Endometrial microvascular endothelial cells (primary cell): ENCODE data around the gene SF3B6. TPM values are rescaled to one million over a fixed set of nuclear protein-coding genes. Genes with fewer than 3 reads are reported as not detected.
"Not testable (repeated sequence)": the region's sequence is repeated elsewhere in the genome, so short reads cannot be mapped to it uniquely, and the experiment has no call there.

Experiments
- in situ Hi-C: cut with HindIII; loops from 2 replicates; pipeline ENCODE4 v1.10.0; 2017; ENCODE audit warnings: low sequenced_read_pairs, low pct_unique_long_range_greater_than_20kb; ENCODE audit errors: inconsistent ontology term
- total RNA-seq: library from RNA; depleted of rRNA; stranded (reverse); fragments of >200 nt; gene quantifications from one replicate; pipeline ENCODE4 v1.2.3, GENCODE V29; 2015; ENCODE audit errors: inconsistent ontology term

Gene SF3B6
- total RNA-seq, 1 donor from 2014 or later = 145 TPM

DNA sequence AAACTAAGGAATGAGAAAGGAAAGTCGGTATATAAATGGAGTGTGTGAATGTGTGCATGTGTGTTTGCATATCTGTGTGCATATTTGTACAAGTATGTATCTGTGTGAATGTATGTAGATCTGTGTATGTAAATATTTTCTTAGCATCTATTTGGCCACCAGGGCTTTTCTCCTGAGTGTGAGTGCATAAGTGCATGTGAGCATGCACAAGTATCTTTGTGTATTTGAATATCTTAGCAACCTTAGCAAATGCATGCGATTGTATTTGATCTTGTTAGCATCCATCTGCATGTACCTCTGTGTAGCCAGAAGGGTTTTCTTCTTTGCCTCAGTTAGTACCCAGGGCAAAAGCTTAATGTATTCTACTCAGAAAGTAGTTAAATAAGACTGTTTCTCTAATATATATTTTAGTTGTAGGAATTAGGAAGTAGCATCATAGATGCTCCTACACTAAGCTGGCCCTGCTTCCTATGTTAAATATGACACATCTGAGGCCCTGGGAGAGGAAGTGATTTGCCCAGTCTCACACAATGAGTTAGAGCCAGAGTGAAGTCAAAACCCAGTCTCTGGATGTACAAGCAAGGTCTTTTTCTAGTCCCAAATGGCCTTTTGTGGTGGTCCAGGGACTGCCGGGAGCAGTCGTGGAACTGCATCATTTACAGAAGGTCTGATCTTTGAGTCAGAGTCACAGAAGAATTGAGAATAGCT, 17.4 kb downstream of the SF3B6 start:
- in situ Hi-C loops = no loop called here

DNA sequence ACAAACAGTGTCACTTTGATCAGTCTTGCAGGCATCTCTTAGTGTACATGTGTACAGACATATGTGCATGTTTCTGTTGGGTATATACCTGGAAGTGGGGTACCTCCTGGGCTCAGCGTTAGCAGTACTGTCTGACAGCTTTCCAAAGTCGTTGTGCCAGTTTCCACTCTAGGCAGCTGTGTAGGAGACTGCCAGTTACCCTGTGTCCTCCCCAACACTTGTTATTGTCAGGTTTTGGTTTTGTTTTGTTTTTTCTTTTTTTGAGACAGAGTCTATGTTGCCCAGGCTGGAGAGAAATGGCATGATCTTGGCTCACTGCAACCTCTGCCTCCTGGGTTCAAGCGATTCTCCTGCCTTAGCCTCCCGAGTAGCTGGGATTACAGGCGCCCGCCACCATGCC, 20.4 kb downstream of the SF3B6 start:
- in situ Hi-C loops = no loop called here

DNA sequence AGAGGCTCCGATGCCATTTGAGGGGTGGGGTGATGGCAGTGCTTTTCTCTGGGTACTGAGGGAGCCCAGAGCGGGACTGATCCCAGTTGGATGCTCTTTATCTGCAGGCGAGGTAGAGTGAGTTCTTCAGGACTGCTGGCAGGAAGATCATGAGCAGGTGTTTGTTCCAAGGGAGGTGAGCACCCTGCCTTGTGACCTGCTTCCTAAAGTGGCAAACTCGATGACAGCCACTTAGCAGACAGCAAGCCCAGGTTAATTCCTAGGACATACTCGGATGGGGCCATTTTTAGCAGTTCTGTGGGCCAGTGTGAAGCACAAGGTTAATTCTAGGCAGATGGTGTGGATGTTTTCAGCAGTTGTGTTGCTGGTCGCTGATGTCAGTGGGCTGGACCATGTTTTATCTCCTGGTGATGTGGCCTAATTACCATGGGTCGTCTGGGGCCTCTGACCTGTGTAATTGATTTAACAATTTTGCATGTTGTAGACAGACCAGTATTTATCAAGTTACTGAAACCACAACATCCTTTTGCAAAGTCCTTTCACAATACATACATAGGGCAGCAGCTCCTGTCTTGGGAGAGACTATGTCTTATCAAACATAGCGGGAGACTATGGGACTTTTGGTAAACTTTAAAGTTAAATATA, 21.6 kb downstream of the SF3B6 start:
- in situ Hi-C loops = no loop called here

DNA sequence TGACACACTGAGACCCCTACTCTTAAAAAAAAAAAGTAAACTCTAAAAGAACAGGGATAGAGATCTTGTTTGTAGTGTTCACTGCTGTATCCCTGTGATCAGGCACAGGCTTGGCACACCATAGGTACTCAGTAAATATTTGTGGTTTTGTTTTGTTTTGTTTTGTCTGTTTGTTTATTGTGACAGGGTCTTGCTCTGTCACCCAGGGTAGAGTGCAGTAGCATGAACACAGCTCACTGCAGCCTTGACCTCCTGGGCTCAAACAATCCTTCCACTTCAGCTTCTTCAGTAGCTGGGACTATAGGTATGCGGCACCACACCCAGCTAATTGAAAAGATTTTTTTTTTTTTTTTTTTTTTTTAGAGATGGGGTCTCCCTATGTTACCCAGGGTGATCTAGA, 23.2 kb downstream of the SF3B6 start:
- in situ Hi-C loops = no loop called here

DNA sequence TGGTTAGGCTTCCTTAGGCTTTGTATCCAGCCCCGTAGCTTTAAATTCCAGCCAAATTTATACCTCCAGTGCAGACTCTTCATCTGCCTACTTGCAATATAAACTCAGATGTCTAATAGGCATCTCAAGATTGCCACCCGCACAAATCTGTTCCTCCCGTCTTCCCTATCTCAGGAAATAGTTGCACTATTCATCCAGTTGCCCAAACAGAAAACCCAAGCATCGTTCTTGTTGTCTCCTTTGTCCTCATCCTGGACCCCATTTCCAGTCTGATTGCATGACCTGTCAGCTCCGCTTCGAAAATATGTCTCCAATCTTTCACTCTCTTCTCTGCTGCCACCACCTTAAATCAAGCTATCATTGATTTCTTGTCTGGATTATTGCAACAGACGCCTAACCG, 24.3 kb downstream of the SF3B6 start:
- in situ Hi-C loops = no loop called here

DNA sequence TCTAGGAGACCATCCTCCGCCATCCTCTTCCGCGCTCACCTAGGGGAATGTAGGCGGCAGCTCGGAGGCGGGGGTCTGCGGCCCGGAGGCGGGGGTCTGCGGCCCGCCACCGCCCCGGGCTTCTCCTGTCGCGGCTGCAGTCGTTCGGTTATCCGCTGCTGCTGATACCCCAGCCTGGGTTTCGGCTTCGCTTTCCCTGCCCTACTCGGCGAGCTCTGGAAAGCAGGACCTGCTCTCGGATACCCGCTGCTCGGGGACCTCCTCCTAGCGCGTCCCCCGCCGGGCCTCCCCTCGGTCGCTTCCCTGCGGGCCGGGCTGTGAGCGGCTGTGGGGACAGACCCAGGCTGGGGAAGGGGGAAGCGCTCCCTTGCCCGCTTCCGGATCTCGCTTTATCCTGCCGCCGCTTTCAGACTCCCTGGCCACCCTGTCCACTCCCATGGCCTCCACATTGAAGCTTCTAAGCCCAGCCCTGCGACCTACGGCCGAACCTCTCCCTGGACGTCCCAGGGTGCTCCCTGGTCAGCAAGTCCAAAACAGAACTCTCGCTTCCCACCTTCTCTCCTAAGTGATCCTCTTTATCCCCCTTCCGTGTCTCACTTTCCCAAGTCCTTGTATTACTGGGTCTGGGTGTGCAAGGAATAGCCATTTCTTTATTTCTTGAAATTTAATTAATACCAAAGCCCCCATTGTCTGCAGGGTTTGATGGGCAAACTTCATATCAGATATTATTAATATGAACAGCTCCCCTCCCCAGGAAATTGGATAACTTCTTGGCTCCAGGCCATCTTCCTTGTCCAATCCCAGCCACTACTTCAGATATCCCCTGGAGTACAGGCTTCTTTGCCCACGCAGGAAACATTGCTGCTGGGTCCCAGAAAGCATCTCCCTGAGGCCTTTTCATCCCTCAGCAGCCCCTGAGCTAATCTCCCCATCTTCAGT, 25.8 kb downstream of the SF3B6 start:
- in situ Hi-C loops = no loop called here

DNA sequence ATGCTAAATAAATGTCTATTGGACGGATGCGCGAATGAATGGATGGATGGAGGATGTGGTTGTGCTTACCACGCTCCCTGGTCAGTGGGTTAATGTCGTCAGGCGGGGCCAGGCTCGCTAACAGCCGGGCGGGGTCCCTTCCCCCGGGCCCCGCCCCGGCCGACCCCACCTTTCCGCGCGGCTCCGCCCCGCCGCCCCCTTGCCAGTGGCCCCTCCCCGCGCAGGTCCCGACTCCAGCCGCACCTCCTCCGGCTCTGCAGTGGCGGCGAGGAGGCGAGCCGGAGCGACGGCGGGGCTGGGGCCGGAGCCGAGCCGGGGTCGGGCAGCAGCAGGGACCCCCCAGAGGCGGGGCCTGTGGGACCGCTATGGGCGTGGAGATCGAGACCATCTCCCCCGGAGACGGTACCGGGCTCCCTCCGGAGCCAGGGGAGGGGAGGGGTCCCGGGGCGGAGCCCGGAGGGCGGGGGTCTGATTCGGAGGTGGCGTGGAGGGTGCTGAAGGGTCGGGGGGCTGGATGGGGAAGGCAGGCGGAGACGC, 26.6 kb downstream of the SF3B6 start, which contains the start of gene FKBP1B:
Gene FKBP1B, plus strand, starts transcription at position 257 of the 537 bp plus-strand sequence. Its CDS starts 109 bp downstream, at position 366.
- in situ Hi-C loops = no loop called here

DNA sequence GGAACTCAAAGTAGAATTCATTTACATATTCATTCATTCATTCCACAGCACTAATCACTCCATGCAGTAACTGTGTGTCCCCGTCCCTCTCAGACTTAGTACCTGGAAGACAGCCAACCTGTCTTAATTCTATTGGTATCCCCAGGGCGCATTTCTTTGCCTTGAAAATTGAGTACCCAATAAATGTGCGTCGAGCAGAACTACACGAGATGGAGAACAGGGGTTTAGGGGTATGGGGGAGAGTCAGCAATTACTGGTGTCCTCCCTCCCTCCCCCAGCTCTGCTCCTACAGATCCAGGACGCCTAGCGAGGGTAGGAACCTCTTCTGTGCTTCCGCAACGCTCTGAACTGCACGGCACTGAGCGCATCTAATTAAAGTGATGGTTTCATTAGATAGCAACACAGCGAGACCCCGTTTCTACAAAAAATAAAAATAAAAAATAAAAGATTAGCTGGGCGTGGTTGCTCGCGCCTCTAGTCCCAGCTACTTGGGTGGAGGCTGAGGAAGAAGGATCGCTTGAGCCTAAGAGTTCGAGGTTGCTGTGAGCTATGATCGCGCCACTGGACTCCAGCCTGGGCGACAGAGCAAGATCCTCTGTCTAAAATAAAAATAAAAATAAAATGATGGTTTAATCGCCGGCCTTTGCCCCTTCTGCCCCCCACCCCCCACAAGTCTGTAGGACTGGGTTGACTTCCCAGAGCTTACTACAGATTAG, 27.2 kb downstream of the SF3B6 start:
- in situ Hi-C loops = no loop called here

DNA sequence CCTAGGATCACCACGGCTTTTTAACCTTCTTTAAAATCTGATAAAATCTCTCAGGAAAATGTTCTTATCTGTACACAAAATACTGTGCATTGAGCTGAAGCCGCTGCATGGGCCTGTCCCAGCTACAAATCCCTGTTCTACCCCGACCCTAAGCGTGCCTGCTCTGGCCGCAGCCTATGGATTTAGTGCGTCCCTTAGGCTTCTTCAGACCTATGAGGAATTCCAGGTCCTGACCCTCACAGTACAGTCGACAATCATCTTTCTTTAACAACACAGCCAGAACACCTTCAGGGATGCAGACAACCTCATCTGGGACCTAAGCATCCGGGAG, 28.5 kb downstream of the SF3B6 start:
- in situ Hi-C loops = no loop called here

DNA sequence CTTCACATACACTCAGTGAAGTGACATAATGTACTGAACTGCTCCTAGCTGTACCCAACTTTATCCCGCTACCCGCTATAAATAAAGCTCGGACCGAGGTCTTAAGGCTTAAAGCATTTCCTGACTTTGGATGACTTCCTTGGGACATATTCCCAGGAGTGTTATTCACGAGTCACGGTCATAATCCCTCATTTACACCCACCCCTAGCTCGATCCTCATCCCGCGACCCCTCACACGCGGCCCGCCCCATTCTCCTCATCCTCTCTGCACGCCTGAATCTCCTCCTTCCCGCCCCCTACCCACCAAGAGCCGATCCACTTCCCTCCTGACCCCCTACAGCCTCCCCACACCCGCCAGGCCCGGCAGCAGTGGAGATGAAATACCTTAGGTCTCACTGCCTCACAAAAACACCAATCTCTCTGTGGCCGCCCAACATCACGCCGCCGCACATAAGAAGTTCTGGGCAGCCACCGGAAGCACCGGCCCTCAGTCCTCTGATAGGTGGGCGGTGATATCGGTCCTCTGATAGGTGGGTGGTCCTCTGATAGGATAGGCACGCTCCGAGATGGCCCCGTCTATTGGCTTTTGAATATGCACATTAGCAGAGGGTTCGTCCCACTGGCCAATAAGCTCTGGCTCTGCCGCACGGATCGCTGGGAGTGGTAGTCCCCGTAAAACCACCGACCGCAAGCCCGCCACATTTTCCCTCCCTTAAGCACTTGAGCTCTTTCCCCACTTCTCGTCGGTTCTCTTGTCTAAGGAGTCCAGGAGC, 29.0 kb downstream of the SF3B6 start, which contains the start of gene WDCP:
Gene WDCP, minus strand, starts transcription at position 462 of the 773 bp plus-strand sequence. CDS start 7,897 bp downstream, outside the sequence.
- in situ Hi-C loops = no loop called here

DNA sequence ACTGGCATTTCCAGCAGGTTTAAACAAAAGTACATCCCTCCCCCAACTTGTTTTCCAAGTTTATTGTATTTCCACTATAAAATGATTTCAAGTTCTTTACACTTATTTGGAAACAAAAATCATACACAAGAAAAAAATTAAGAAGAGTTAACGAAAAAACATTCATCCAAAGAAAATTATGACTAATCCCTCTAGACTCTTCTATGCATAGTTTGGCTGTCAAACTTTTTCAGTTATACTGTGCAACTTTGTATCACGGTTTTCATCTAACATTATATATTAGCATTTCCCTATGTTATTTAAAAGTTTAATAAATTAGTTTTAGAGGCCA, 29.6 kb downstream of the SF3B6 start:
- in situ Hi-C loops = no loop called here

DNA sequence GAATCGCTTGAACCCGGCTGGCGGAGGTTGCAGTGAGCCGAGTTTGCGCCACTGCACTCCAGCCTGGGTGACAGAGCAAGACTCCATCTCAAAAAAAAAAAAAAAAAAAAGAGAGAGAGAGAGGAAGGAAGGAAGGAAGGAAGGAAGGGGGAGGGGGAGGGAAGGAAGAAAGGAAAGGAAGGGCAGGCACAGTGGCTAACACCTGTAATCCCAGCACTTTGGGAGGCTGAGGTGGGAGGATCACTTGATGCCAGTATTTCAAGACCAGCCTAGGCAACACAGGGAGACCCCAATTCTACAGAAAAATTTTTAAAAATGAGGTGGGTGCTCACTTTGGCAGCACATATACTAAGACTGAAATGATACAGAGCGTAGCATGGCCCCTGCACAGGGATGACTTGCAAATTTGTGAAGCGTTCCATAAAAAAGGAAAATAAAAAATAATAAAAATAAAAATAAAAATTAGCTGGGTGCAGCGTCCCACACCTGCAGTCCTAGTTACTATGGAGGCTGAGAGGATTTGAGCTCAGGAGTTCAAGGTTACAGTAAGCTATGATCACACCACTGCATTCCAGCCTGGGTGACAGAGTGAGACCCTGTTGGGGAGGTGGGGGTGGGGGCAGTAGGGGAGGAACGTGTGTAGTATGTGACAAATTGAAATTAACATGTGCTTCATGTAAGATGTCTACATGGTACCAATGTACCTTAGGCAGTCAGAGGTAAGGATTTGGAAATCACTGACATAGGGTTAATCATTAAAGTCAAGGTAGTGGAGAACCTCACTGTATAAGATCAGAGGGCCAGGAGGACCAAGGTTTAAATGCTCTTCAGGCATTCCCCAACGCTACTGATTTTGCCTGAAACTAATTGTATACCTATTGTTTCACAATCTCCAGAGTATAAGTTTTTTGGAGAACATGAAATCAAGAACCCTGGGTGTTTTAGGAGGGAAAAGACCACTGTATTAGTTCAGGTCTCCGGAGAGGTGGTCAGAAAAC, 30.3 kb downstream of the SF3B6 start:
- in situ Hi-C loops = no loop called here

DNA sequence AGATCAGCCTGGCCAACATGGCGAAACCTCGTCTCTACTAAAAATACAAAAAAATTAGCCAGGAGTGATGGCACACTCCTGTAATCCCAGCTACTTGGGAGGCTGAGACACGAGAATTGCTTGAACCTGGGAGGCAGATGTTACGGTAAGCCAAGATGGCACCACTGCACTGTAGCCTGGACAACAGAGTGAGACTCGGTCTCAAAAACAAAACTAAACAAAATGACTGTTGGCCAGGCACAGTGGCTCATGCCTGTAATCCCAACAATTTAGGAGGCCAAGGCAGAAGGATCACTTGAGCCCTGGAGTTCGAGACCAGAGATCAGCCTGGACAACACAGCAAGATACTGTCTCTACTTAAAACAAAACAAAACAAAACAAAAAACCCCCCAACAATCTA, 33.0 kb downstream of the SF3B6 start:
- in situ Hi-C loops = not testable (repeated sequence)

DNA sequence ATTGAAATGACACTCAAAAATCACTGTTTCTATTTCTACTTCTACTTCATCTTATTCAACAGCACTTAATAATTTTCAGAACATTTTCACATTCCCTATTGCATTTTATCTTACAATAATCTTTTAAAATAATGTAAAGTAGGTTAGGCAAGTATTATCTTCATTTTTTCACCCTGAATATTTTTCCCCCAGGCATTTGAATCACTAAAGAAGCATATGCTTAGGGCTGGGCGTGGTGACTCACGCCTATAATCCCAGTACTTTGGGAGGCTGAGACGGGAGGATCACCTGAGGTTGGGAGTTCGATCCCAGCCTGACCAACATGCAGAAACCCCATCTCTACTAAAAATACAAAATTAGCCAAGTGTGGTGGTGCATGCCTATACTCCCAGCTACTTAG, 35.6 kb downstream of the SF3B6 start:
- in situ Hi-C loops = no loop called here

DNA sequence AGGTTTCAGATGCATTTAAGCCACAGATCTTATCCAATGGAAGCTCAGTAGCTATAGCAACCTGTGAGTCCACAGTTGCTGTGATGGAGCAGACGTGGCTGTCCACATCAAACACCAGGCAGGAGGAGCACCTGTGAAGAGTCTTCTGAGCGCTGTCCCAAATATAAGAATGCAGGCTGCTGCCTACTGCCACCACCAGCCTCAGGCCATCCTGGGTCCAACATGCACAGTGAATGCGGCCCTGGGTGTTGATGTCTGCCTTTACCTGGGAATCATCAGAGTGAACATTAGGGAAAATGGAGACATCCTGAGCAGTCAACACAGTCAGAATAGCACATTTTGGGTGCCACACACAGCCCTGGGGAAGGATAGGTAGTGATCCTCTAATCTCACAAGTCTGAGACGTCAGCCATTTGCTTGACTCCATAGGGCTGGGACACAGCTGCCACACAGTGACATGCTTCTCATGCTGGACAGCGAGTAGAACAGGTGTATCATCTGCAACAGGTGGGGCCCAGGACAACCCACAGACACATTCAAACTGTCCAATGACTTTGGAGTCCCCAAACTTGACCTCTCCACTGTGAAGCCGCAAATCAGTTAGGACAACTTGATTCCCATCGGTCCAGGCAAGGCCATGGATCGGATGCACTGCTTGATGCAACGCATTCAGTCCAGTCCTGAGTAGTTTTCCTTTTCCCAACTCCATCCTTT, 37.2 kb downstream of the SF3B6 start:
- in situ Hi-C loops = no loop called here

DNA sequence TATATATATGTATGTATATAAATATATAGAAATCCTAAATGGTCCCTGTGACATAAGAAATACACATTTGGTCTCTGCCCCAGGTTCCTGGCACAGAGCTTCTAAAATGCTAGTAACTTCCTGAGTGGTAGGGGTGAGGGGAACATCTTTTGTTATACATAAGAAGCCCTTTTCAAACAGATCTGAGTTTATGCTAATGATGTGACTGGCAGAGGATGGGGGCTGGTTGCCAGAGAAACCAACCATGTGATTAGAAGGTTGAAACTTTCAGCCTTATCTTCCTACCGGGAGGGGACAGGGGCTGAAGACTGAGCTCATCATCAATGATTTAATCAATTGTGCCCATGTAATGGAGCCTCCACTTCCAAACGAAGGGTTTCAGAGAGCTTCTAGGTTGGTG, 49.9 kb downstream of the SF3B6 start:
- in situ Hi-C loops = no loop called here
